B cell (primary cell): ENCODE results near the gene IPO13. TPM values are rescaled to one million over a fixed set of nuclear protein-coding genes. Genes with fewer than 3 reads are reported as not detected.

Source experiments
- ATAC-seq: fragments of 200-7000 bp; cut with Tn5 transposase; one replicate; pipeline ENCODE4 v1.10.0; 2021; ENCODE audit warnings: low read depth, mild to moderate bottlenecking, moderate number of reproducible peaks, moderate library complexity
- CTCF ChIA-PET: fragments of 350-600 bp; sonication (Branson Sonifier 250); formaldehyde crosslinking; loops from one replicate; lab custom pipeline; 2021; ENCODE audit warnings: antibody characterized with exemption, inconsistent platforms; lab: Charles Lee
- POLR2A ChIA-PET: fragments of 350-600 bp; sonication (Branson Sonifier 250); formaldehyde crosslinking; loops from one replicate; lab custom pipeline; 2021; ENCODE audit warnings: antibody characterized with exemption; lab: Charles Lee
- DNase-seq: peaks from one replicate; pipeline ENCODE4 v3.0.0; 2013
- H2AFZ ChIP-seq: 2 replicates; pipeline ENCODE4 v1.6.1; 2012; ENCODE audit warnings: mild to moderate bottlenecking, low read depth, low read length; ENCODE audit not compliant: insufficient read depth, poor library complexity, severe bottlenecking
- H3K27ac ChIP-seq, 2 donors: 1 replicate in 1 of 2; 2 replicates in 1 of 2; pipeline ENCODE4 v1.5.1; 2012 to 2013; ENCODE audit warnings: low read length in 2 of 2, mild to moderate bottlenecking in 2 of 2, moderate library complexity in 1 of 2
- H3K27me3 ChIP-seq, 4 experiments: fragments of 200-600 bp in 1 of 4; sonication (generic) in 1 of 4; replicated peaks in 1 of 4; 1 replicate in 2 of 4; 2 replicates in 2 of 4; pipeline versions ENCODE4 v1.6.1 to v1.7.0; 2013 to 2016; ENCODE audit warnings: low read length in 3 of 4, mild to moderate bottlenecking in 2 of 4, mixed read lengths in 1 of 4, moderate library complexity in 1 of 4; ENCODE audit not compliant: insufficient read depth in 4 of 4, control insufficient read depth in 3 of 4; ENCODE audit errors: control extremely low read depth in 1 of 4
- H3K36me3 ChIP-seq, 2 experiments: replicated peaks in 1 of 2; 1 replicate in 1 of 2; 2 replicates in 1 of 2; pipeline versions ENCODE4 v1.6.1 to v1.7.1; 2013; ENCODE audit warnings: low read length in 1 of 2; ENCODE audit not compliant: insufficient read depth in 2 of 2, control insufficient read depth in 1 of 2; ENCODE audit errors: control extremely low read depth in 1 of 2, extremely low read depth in 1 of 2
- H3K4me1 ChIP-seq, 2 donors: fragments of 200-600 bp in 1 of 2; sonication (generic) in 1 of 2; 1 replicate in 1 of 2; 2 replicates in 1 of 2; pipeline versions ENCODE4 v1.5.1 to v1.6.1; 2013 to 2017; ENCODE audit warnings: low read length in 2 of 2; ENCODE audit not compliant: control insufficient read depth in 2 of 2, insufficient read depth in 2 of 2
- H3K4me2 ChIP-seq: replicated peaks from 2 replicates; pipeline ENCODE3; 2012; ENCODE audit warnings: mild to moderate bottlenecking, low read depth, low read length; ENCODE audit not compliant: poor library complexity, severe bottlenecking
- H3K4me3 ChIP-seq, 5 experiments: fragments of 200-600 bp in 1 of 5; sonication (generic) in 1 of 5; 1 replicate in 3 of 5; 2 replicates in 2 of 5; pipeline versions ENCODE4 v1.5.1 to v1.7.0; 2011 to 2016; ENCODE audit warnings: low read length in 4 of 5, mild to moderate bottlenecking in 4 of 5, low read depth in 2 of 5, control low read depth in 1 of 5, moderate library complexity in 1 of 5; ENCODE audit not compliant: insufficient read depth in 1 of 5; ENCODE audit errors: control extremely low read depth in 1 of 5, extremely low read depth in 1 of 5
- H3K79me2 ChIP-seq: fragments of 200-600 bp; sonication (generic); one replicate; pipeline ENCODE4 v1.6.0; 2016; ENCODE audit warnings: low read length; ENCODE audit not compliant: control insufficient read depth, insufficient read depth
- H3K9ac ChIP-seq: fragments of 200-600 bp; sonication (generic); 2 replicates; pipeline ENCODE4 v1.6.1; 2017; ENCODE audit warnings: mild to moderate bottlenecking, low read length, moderate library complexity
- H3K9me3 ChIP-seq, 3 donors: one replicate each; pipeline versions ENCODE4 v1.6.1 to v1.7.1; 2013; ENCODE audit warnings: low read length in 2 of 3; ENCODE audit not compliant: control insufficient read depth in 2 of 3, insufficient read depth in 1 of 3; ENCODE audit errors: control extremely low read depth in 1 of 3
- H4K20me1 ChIP-seq: 2 replicates; pipeline ENCODE4 v1.6.0; 2012; ENCODE audit warnings: mild to moderate bottlenecking, low read length; ENCODE audit not compliant: insufficient read depth, control insufficient read depth, poor library complexity, severe bottlenecking
- H3K27ac Mint-ChIP-seq: one replicate; pipeline ENCODE4 v1.8.0; 2021; ENCODE audit warnings: mixed read lengths
- H3K27me3 Mint-ChIP-seq: one replicate; pipeline ENCODE4 v1.8.0; 2021; ENCODE audit warnings: mixed read lengths
- H3K4me1 Mint-ChIP-seq: one replicate; pipeline ENCODE4 v1.8.0; 2021; ENCODE audit warnings: mixed read lengths
- H3K4me3 Mint-ChIP-seq: one replicate; pipeline ENCODE4 v1.8.0; 2021; ENCODE audit warnings: mixed read lengths
- H3K9me3 Mint-ChIP-seq: one replicate; pipeline ENCODE4 v1.8.0; 2022; ENCODE audit warnings: mixed read lengths; ENCODE audit not compliant: insufficient read depth
- CTCF ChIP-seq: fragments of 200-600 bp; IDR thresholded peaks from one replicate; pipeline ENCODE4 v1.8.0; 2022; ENCODE audit warnings: antibody characterized with exemption, mild to moderate bottlenecking
- EZH2 ChIP-seq: IDR thresholded peaks from 2 replicates; pipeline ENCODE4 v1.6.1; 2012; ENCODE audit warnings: borderline replicate concordance, low read depth, mild to moderate bottlenecking, moderate library complexity, low read length; ENCODE audit not compliant: insufficient read depth, poor library complexity, severe bottlenecking
- WGBS: methylation state at CpG from one replicate; pipeline ENCODE4 v1.1.5; 2013; ENCODE audit warnings: missing lambda C conversion rate; ENCODE audit not compliant: insufficient coverage; 5-methylcytosine and 5-hydroxymethylcytosine counted together
- intact Hi-C: fragments of 100-400 bp; cut with micrococcal nuclease; formaldehyde crosslinking; loops from one replicate; pipeline ENCODE4 v1.10.0; 2022
- polyA plus RNA-seq: library from polyadenylated mRNA; depleted of rRNA; stranded (reverse); fragments of >200 nt; gene quantifications from 2 replicates; pipeline ENCODE4 v1.2.3, GENCODE V29; 2012
- total RNA-seq, 2 donors: library from RNA; stranded (reverse); fragments of 120-200 nt in 1 of 2; gene quantifications; 1 replicate in 1 of 2; 2 replicates in 1 of 2; pipeline versions ENCODE4 v1.2.3 to v1.2.4, GENCODE V29; 2013 to 2022

Gene IPO13
- total and polyA plus RNA-seq, 2 donors (not counting 1 experiment from before 2014, with no cell fraction given), result 18.7 to 19.7 TPM

GRCh38 chr1:43994794-43995790 is 48.3 kb downstream of the IPO13 start:
- 73% methylated on average over 15 of the region's 15 CpGs for WGBS
- no peak overlapping the region for H3K4me3 Mint-ChIP-seq
- POLR2A ChIA-PET, result no interaction called here

More at GRCh38 chr1:43994794-43995790, 48.3 kb downstream of the IPO13 start:
- H3K4me3 ChIP-seq, result no peak overlapping the region
- H2AFZ ChIP-seq, result no peak overlapping the region
- Mint-ChIP-seq H3K9me3 (no peaks in the 10 kb centered on the region), H3K4me1 (peaks cover 38% of the 10 kb centered on the region), H3K27me3 (no peaks in the 10 kb centered on the region), H3K27ac (peak overlapping the region; percentile 20)
- H3K79me2 ChIP-seq, result no peaks in the 10 kb centered on the region
- H3K4me2 ChIP-seq, result no peak overlapping the region
- H3K27ac ChIP-seq, result no peak overlapping the region
- TF ChIP-seq EZH2 (no peak), CTCF (no peak)
- no peak for ATAC-seq
- H3K9me3 ChIP-seq, result no peaks in the 10 kb centered on the region
- H4K20me1 ChIP-seq, result no peaks in the 10 kb centered on the region
- H3K4me1 ChIP-seq, result peaks cover 22 to 44% of the 10 kb centered on the region in 2 donors
- H3K27me3 ChIP-seq, result no peaks in the 10 kb centered on the region
- DNase-seq, result no peak
- CTCF ChIA-PET, result interaction anchor here (0.7 to 5.1 kb wide), 2 partner anchors 10 to 14 kb away, joined by 3 to 32 read pairs; no protein-coding TSS in a partner anchor
- H3K36me3 ChIP-seq, result no peaks in the 10 kb centered on the region
- H3K9ac ChIP-seq, result no peak overlapping the region
- intact Hi-C loops, result loop anchor here (5.0 kb wide), 1 partner anchor 288 kb away; the partner anchor contains the start of gene ST3GAL3
